HepG2 (cell line): ENCODE data around the gene VWCE. TPM values are rescaled to one million over a fixed set of nuclear protein-coding genes. Genes with fewer than 3 reads are reported as not detected.

Experiments used
- ATAC-seq: fragments of 200-7000 bp; cut with Tn5 transposase; 3 replicates; pipeline ENCODE4 v1.9.1; 2020; ENCODE audit warnings: mild to moderate bottlenecking, moderate library complexity
- BruUV-seq: library from RNA; stranded (reverse); fragments of 400-500 nt; replicated peaks from 2 replicates; lab custom pipeline; 2021; lab: Mats Ljungman, UMichigan
- CTCF ChIA-PET: fragments of 300-600 bp; formaldehyde crosslinking; extraction: SDS; loops from one replicate; lab custom pipeline; 2021; ENCODE audit warnings: low total read pairs, inconsistent platforms, low intra/inter-chr PET ratio; lab: Yijun Ruan, JAX
- POLR2A ChIA-PET: fragments of 350-600 bp; sonication (Branson Sonifier 250); formaldehyde crosslinking; loops from one replicate; lab custom pipeline; 2020; ENCODE audit warnings: antibody characterized with exemption, inconsistent platforms; lab: Yijun Ruan, JAX
- DNase-seq: peaks from one replicate; pipeline ENCODE4 v3.0.0-alpha.2; 2015; ENCODE audit warnings: low spot score
- FAIRE-seq: peaks from 3 replicates; lab custom pipeline; 2011; peaks lifted over from hg19 to GRCh38; lab: Jason Lieb, UNC
- H2AFZ ChIP-seq: one replicate; pipeline ENCODE4 v1.6.1; 2011; ENCODE audit warnings: low read length, inconsistent platforms
- H3K27ac ChIP-seq: fragments of 300-600 bp; 3 replicates; pipeline ENCODE4 v1.8.0; 2011; ENCODE audit warnings: mixed run types, mild to moderate bottlenecking, mixed read lengths, low read length, inconsistent platforms; ENCODE audit not compliant: insufficient read depth; ENCODE audit errors: extremely low read length
- H3K27me3 ChIP-seq, 2 experiments: fragments of 200-600 bp in 1 of 2; 2 replicates in 1 of 2; 3 replicates in 1 of 2; pipeline versions ENCODE4 v1.6.0 to v1.8.0; 2011; ENCODE audit warnings: low read length in 2 of 2, mild to moderate bottlenecking in 2 of 2, moderate library complexity in 2 of 2, inconsistent platforms in 1 of 2; ENCODE audit not compliant: insufficient read depth in 2 of 2, control insufficient read depth in 1 of 2
- H3K36me3 ChIP-seq, 2 experiments: fragments of 200-600 bp in 1 of 2; replicated peaks in 1 of 2; 2 replicates in 1 of 2; 3 replicates in 1 of 2; pipeline versions ENCODE4 v1.5.1 to v1.8.0; 2011; ENCODE audit warnings: low read length in 2 of 2, inconsistent platforms in 1 of 2; ENCODE audit not compliant: insufficient read depth in 2 of 2, control insufficient read depth in 1 of 2
- H3K4me1 ChIP-seq: 2 replicates; pipeline ENCODE4 v1.5.1; 2012; ENCODE audit warnings: low read length, inconsistent platforms; ENCODE audit not compliant: insufficient read depth
- H3K4me2 ChIP-seq: 2 replicates; pipeline ENCODE4 v1.6.0; 2011; ENCODE audit warnings: low read depth, low read length, inconsistent platforms
- H3K4me3 ChIP-seq, 3 experiments: fragments of 200-600 bp in 1 of 3; sonication (generic), shearing (Covaris generic) in 1 of 3; replicated peaks in 1 of 3; 2 replicates each; pipeline ENCODE4 v1.5.1; 2011 to 2016; ENCODE audit warnings: low read length in 3 of 3, inconsistent platforms in 2 of 3, low read depth in 2 of 3, mild to moderate bottlenecking in 2 of 3, control low read depth in 1 of 3, mixed read lengths in 1 of 3; ENCODE audit not compliant: insufficient read depth in 1 of 3
- H3K79me2 ChIP-seq: one replicate; pipeline ENCODE4 v1.6.1; 2011; ENCODE audit warnings: low read length, inconsistent platforms; ENCODE audit not compliant: insufficient read depth
- H3K9ac ChIP-seq: 2 replicates; pipeline ENCODE4 v1.6.0; 2011; ENCODE audit warnings: mild to moderate bottlenecking, low read depth, low read length, inconsistent platforms; ENCODE audit not compliant: insufficient read depth
- H3K9me3 ChIP-seq: 2 replicates; pipeline ENCODE4 v1.5.1; 2012; ENCODE audit warnings: mild to moderate bottlenecking, low read length
- H4K20me1 ChIP-seq: 2 replicates; pipeline ENCODE4 v1.6.0; 2011; ENCODE audit warnings: inconsistent platforms, mild to moderate bottlenecking, low read length, moderate library complexity; ENCODE audit not compliant: insufficient read depth
- ATF6 ChIP-seq: sonication (generic); formaldehyde crosslinking; conservative IDR thresholded peaks from 2 replicates; pipeline ENCODE4 v1.4.0; 2020; ENCODE audit warnings: missing genetic modification reagents
- CBX2 ChIP-seq, 2 experiments: fragments of 200-600 bp in 1 of 2; sonication (generic); formaldehyde crosslinking in 1 of 2; IDR thresholded peaks; 2 replicates each; pipeline versions ENCODE4 v1.7.0 to v1.8.1; 2018 to 2022; ENCODE audit warnings: low read depth in 2 of 2, low read length in 1 of 2, mild to moderate bottlenecking in 1 of 2, missing genetic modification reagents in 1 of 2
- DZIP1 ChIP-seq: sonication (generic); formaldehyde crosslinking; IDR thresholded peaks from 2 replicates; pipeline ENCODE4 v1.5.0; 2020; ENCODE audit warnings: mild to moderate bottlenecking, missing genetic modification reagents
- E2F5 ChIP-seq: sonication (generic); formaldehyde crosslinking; conservative IDR thresholded peaks from 2 replicates; pipeline ENCODE4 v1.4.0; 2020; ENCODE audit warnings: missing genetic modification reagents
- MAX ChIP-seq: IDR thresholded peaks from 2 replicates; pipeline ENCODE4 v1.6.1; 2012; ENCODE audit warnings: inconsistent platforms
- MIXL1 ChIP-seq: IDR thresholded peaks from 2 replicates; pipeline ENCODE4 v1.6.1; 2016
- NFKB2 ChIP-seq: sonication (generic); formaldehyde crosslinking; IDR thresholded peaks from 2 replicates; pipeline ENCODE4 v1.4.0; 2020; ENCODE audit warnings: missing genetic modification reagents, borderline replicate concordance
- SOX13 ChIP-seq, 3 experiments: fragments of 450-650 bp in 1 of 3; sonication (generic) in 1 of 3; formaldehyde crosslinking in 1 of 3; IDR thresholded peaks in 2 of 3; conservative IDR thresholded peaks in 1 of 3; 2 replicates each; pipeline versions ENCODE4 v1.5.0 to v1.6.1; 2016 to 2020; ENCODE audit warnings: antibody characterized with exemption in 1 of 3, mild to moderate bottlenecking in 1 of 3, missing compliant biosample characterization in 1 of 3, missing genetic modification reagents in 1 of 3, moderate library complexity in 1 of 3
- TOE1 ChIP-seq: sonication (generic); formaldehyde crosslinking; IDR thresholded peaks from 2 replicates; pipeline ENCODE4 v1.4.0; 2020; ENCODE audit warnings: mild to moderate bottlenecking, missing genetic modification reagents
- ZNF331 ChIP-seq: sonication (generic); formaldehyde crosslinking; IDR thresholded peaks from 2 replicates; pipeline ENCODE4 v1.4.0; 2020; ENCODE audit warnings: missing genetic modification reagents
- ZNF343 ChIP-seq: sonication (generic); formaldehyde crosslinking; IDR thresholded peaks from 2 replicates; pipeline ENCODE4 v1.4.0; 2020; ENCODE audit warnings: mild to moderate bottlenecking, missing genetic modification reagents
- ZNF552 ChIP-seq: sonication (generic); formaldehyde crosslinking; IDR thresholded peaks from 2 replicates; pipeline ENCODE4 v1.9.0; 2022; ENCODE audit warnings: missing genetic modification reagents, mild to moderate bottlenecking, borderline replicate concordance
- ZNF747 ChIP-seq: sonication (generic); formaldehyde crosslinking; IDR thresholded peaks from 2 replicates; pipeline ENCODE4 v1.8.1; 2023; ENCODE audit warnings: missing genetic modification reagents, mild to moderate bottlenecking, borderline replicate concordance
- WGBS: methylation state at CpG from one replicate; pipeline ENCODE4 v1.1.6; 2017; ENCODE audit warnings: low lambda C conversion rate; 5-methylcytosine and 5-hydroxymethylcytosine counted together
- in situ Hi-C: cut with HindIII; loops from 2 replicates; pipeline ENCODE4 v1.10.0; 2017; ENCODE audit warnings: low pct_unique_long_range_greater_than_20kb; ENCODE audit not compliant: extremely low pct_ligation_motif_present
- intact Hi-C: fragments of 100-400 bp; cut with micrococcal nuclease; formaldehyde crosslinking; loops from one replicate; pipeline ENCODE4 v1.10.0; 2022; ENCODE audit not compliant: unreplicated experiment
- polyA plus RNA-seq, 8 experiments: library from polyadenylated mRNA; depleted of rRNA in 3 of 8; stranded (reverse) in 7 of 8; unstranded in 1 of 8; fragments of >200 nt; fragmentation: Illumina TruSeq in 4 of 8; extraction: Trizol in 4 of 8; gene quantifications; 2 replicates each; pipeline versions ENCODE4 v1.2.1 to v1.2.3, GENCODE V29; 2011 to 2016; ENCODE audit warnings: low read depth in 4 of 8, missing spikeins in 1 of 8, mixed read lengths in 1 of 8; ENCODE audit not compliant: insufficient read depth in 1 of 8
- total RNA-seq, 5 experiments: library from RNA; depleted of rRNA; stranded (reverse); fragments of >200 nt; fragmentation: Illumina TruSeq; extraction: Trizol; gene quantifications; 2 replicates each; pipeline ENCODE4 v1.2.3, GENCODE V29; 2016; ENCODE audit warnings: low read depth in 1 of 5

Gene VWCE
- total and polyA plus RNA-seq, 2 of the 13 experiments (the other 11 are each of a cell fraction or from before 2014, with no cell fraction given), result 27.6 to 58.3 TPM

- POLR2A ChIA-PET, result interaction anchor here (0.8 to 4.7 kb wide), 15 partner anchors 9 to 93 kb away, joined by 3 to 146 read pairs (median 7); partner anchors contain the start of genes CPSF7, CYB561A3, SDHAF2 and TMEM138
- H3K27me3 ChIP-seq, result no peaks in the 10 kb centered on the region; a peak in 1 of 5 replicates
- peak overlapping the region in 2 of 3 experiments; percentile 38 to 98; a peak in 3 of 6 replicates for H3K4me3 ChIP-seq
- H3K4me1 ChIP-seq, result peaks cover 40% of the 10 kb centered on the region
- 29% methylated on average over 8 of the region's 8 CpGs for WGBS
- BruUV-seq, result no TSS peak
- no peaks in the 10 kb centered on the region for H3K9me3 ChIP-seq
- intact Hi-C loops, result loop anchor here (1.0 to 10.0 kb wide), 3 partner anchors 49 to 82 kb away; partner anchors contain the start of gene TMEM216
- H3K4me2 ChIP-seq, result peak overlapping the region; percentile 95
- H3K36me3 ChIP-seq, result peaks cover 16 to 33% of the 10 kb centered on the region in 2 experiments
- DNase-seq (peak; percentile 76), FAIRE-seq (peak; percentile 62), ATAC-seq (peak; percentile 53)
- H4K20me1 ChIP-seq, result peaks cover 11% of the 10 kb centered on the region
- CTCF ChIA-PET, result interaction anchor here (0.6 to 4.1 kb wide), 3 partner anchors 47 to 57 kb away, joined by 5 to 69 read pairs (median 5); no protein-coding TSS in a partner anchor
- H3K79me2 ChIP-seq, result peaks cover 60% of the 10 kb centered on the region
- H3K9ac ChIP-seq, result peak overlapping the region; percentile 61
- in situ Hi-C loops, result loop anchor here (5.0 kb wide), 1 partner anchor 51 kb away; no protein-coding TSS in a partner anchor
- no peak overlapping the region for H2AFZ ChIP-seq
- H3K27ac ChIP-seq, result peak overlapping the region; percentile 53
- no peak for TF ChIP-seq SOX13 (IDR thresholded peaks at IDR 0.05)
- peak in 1 of 2 experiments; percentile 31; a peak in 1 of 4 replicates for TF ChIP-seq SOX13 (CRISPR knock-in tag; conservative IDR thresholded peaks at IDR 0.05 in 1 of 2, IDR thresholded peaks at IDR 0.05 in 1 of 2)
- TF ChIP-seq ZNF552 (CRISPR knock-in tag), result no peak
- TF ChIP-seq CBX2 (IDR thresholded peaks at IDR 0.05; ENCODE audit: low read depth, low read length), result no peak
- no peak for TF ChIP-seq CBX2 (CRISPR knock-in tag; IDR thresholded peaks at IDR 0.05; ENCODE audit: low read depth)
- TF ChIP-seq TOE1 (CRISPR knock-in tag), result no peak
- 0 out of 2 replicates have a peak, but pooled peaks have one; percentile 42 for TF ChIP-seq MIXL1 (CRISPR knock-in tag)
- no peak for TF ChIP-seq NFKB2 (CRISPR knock-in tag)
- TF ChIP-seq MAX, result peak; percentile 49; the same call in 1 of the 2 replicates
- TF ChIP-seq ZNF331 (CRISPR knock-in tag), result 0 out of 2 replicates have a peak, but pooled peaks have one; percentile 31
- no peak; the same call in 1 of the 2 replicates for TF ChIP-seq ZNF343 (CRISPR knock-in tag)
- TF ChIP-seq E2F5 (CRISPR knock-in tag), result no peak
- TF ChIP-seq ZNF747 (CRISPR knock-in tag), result 0 out of 2 replicates have a peak, but pooled peaks have one; percentile 42
- TF ChIP-seq DZIP1 (CRISPR knock-in tag), result no peak
- 0 out of 2 replicates have a peak, but pooled peaks have one; percentile 86 for TF ChIP-seq ATF6
Measured at GRCh38 chr11:61336171-61336935, 41.2 kb upstream of the VWCE start.
